ENCODE results near the gene SERF1B.
"Not testable (repeated sequence)": the region's sequence is repeated elsewhere in the genome, so short reads cannot be mapped to it uniquely, and the experiment has no call there.

Gene SERF1B

GRCh38 chr5:70025106-70025844, at the start of gene SERF1B:
Gene SERF1B, plus strand, starts transcription at chr5:70025251. Its CDS starts 201 bp downstream, at chr5:70025452.
- DNase-seq; H3K27me3 ChIP-seq (replicated peaks); in situ Hi-C loops (cut with HindIII; ENCODE audit: low pct_ligation_motif_present, low sequenced_read_pairs); H3K36me3 ChIP-seq (replicated peaks); H3K4me3 ChIP-seq (ENCODE audit: low read depth, low read length); H3K27ac ChIP-seq: not testable (repeated sequence)

- H3K27me3 ChIP-seq (replicated peaks); DNase-seq; H3K4me3 ChIP-seq (ENCODE audit: low read depth, low read length); in situ Hi-C loops (cut with HindIII; ENCODE audit: low pct_ligation_motif_present, low sequenced_read_pairs); H3K36me3 ChIP-seq (replicated peaks); H3K27ac ChIP-seq: not testable (repeated sequence)
Measured at GRCh38 chr5:69991713-69992112, 33.3 kb upstream of the SERF1B start.

GRCh38 chr5:69995535-69995934, 29.5 kb upstream of the SERF1B start:
- H3K4me3 ChIP-seq (ENCODE audit: low read depth, low read length); H3K27ac ChIP-seq; in situ Hi-C loops (cut with HindIII; ENCODE audit: low pct_ligation_motif_present, low sequenced_read_pairs); H3K27me3 ChIP-seq (replicated peaks); H3K36me3 ChIP-seq (replicated peaks); DNase-seq: not testable (repeated sequence)

GRCh38 chr5:70020660-70021059, 4.4 kb upstream of the SERF1B start:
- H3K27me3 ChIP-seq (replicated peaks); H3K27ac ChIP-seq; in situ Hi-C loops (cut with HindIII; ENCODE audit: low pct_ligation_motif_present, low sequenced_read_pairs); DNase-seq; H3K36me3 ChIP-seq (replicated peaks); H3K4me3 ChIP-seq (ENCODE audit: low read depth, low read length): not testable (repeated sequence)

GRCh38 chr5:70025845-70026145, 744 bp downstream of the SERF1B start:
- DNase-seq; H3K36me3 ChIP-seq (replicated peaks); H3K4me3 ChIP-seq (ENCODE audit: low read depth, low read length); H3K27me3 ChIP-seq (replicated peaks); H3K27ac ChIP-seq; in situ Hi-C loops (cut with HindIII; ENCODE audit: low pct_ligation_motif_present, low sequenced_read_pairs): not testable (repeated sequence)

- DNase-seq; H3K4me3 ChIP-seq (ENCODE audit: low read depth, low read length); H3K27me3 ChIP-seq (replicated peaks); H3K27ac ChIP-seq; in situ Hi-C loops (cut with HindIII; ENCODE audit: low pct_ligation_motif_present, low sequenced_read_pairs); H3K36me3 ChIP-seq (replicated peaks): not testable (repeated sequence)
Measured at GRCh38 chr5:70031204-70031603, 6.2 kb downstream of the SERF1B start.

- H3K36me3 ChIP-seq (replicated peaks); in situ Hi-C loops (cut with HindIII; ENCODE audit: low pct_ligation_motif_present, low sequenced_read_pairs); H3K4me3 ChIP-seq (ENCODE audit: low read depth, low read length); H3K27me3 ChIP-seq (replicated peaks); H3K27ac ChIP-seq; DNase-seq: not testable (repeated sequence)
Measured at GRCh38 chr5:70041411-70041810, 16.4 kb downstream of the SERF1B start.

GRCh38 chr5:70049790-70050142, 24.7 kb downstream of the SERF1B start:
- H3K27ac ChIP-seq; in situ Hi-C loops (cut with HindIII; ENCODE audit: low pct_ligation_motif_present, low sequenced_read_pairs): not testable (repeated sequence)

GRCh38 chr5:70056289-70056942, 31.4 kb downstream of the SERF1B start:
- H3K27ac ChIP-seq; DNase-seq; H3K36me3 ChIP-seq (replicated peaks); H3K4me3 ChIP-seq (ENCODE audit: low read depth, low read length); H3K27me3 ChIP-seq (replicated peaks); in situ Hi-C loops (cut with HindIII; ENCODE audit: low pct_ligation_motif_present, low sequenced_read_pairs): not testable (repeated sequence)

More at GRCh38 chr5:70049790-70050142, 24.7 kb downstream of the SERF1B start:
- not testable (repeated sequence) for DNase-seq; H3K36me3 ChIP-seq (replicated peaks); H3K4me3 ChIP-seq (ENCODE audit: low read depth, low read length); H3K27me3 ChIP-seq (replicated peaks)

- H3K27ac ChIP-seq; H3K27me3 ChIP-seq (replicated peaks); H3K36me3 ChIP-seq (replicated peaks); H3K4me3 ChIP-seq (ENCODE audit: low read depth, low read length); in situ Hi-C loops (cut with HindIII; ENCODE audit: low pct_ligation_motif_present, low sequenced_read_pairs); DNase-seq: not testable (repeated sequence)
Measured at GRCh38 chr5:70057140-70057539, 32.1 kb downstream of the SERF1B start.

GRCh38 chr5:70077632-70078031, 52.6 kb downstream of the SERF1B start:
- DNase-seq; H3K27me3 ChIP-seq (replicated peaks); H3K27ac ChIP-seq; H3K4me3 ChIP-seq (ENCODE audit: low read depth, low read length); in situ Hi-C loops (cut with HindIII; ENCODE audit: low pct_ligation_motif_present, low sequenced_read_pairs); H3K36me3 ChIP-seq (replicated peaks): not testable (repeated sequence)

- H3K36me3 ChIP-seq (replicated peaks); in situ Hi-C loops (cut with HindIII; ENCODE audit: low pct_ligation_motif_present, low sequenced_read_pairs); DNase-seq; H3K27me3 ChIP-seq (replicated peaks); H3K27ac ChIP-seq; H3K4me3 ChIP-seq (ENCODE audit: low read depth, low read length): not testable (repeated sequence)
Measured at GRCh38 chr5:70088907-70089464, 63.9 kb downstream of the SERF1B start.

- H3K36me3 ChIP-seq (replicated peaks); H3K27me3 ChIP-seq (replicated peaks); H3K27ac ChIP-seq; H3K4me3 ChIP-seq (ENCODE audit: low read depth, low read length); in situ Hi-C loops (cut with HindIII; ENCODE audit: low pct_ligation_motif_present, low sequenced_read_pairs); DNase-seq: not testable (repeated sequence)
Measured at GRCh38 chr5:70091776-70092175, 66.7 kb downstream of the SERF1B start.
